PC-3 (cell line): Measurements from ENCODE around the gene PIGH.

Source experiments
- EZH2 ChIP-seq: fragments of 300-600 bp; sonication (generic); IDR thresholded peaks from one replicate; pipeline ENCODE4 v1.6.1; 2017; ENCODE audit warnings: antibody characterized with exemption, mild to moderate bottlenecking, low read length; ENCODE audit not compliant: unreplicated experiment
- EZH2phosphoT487 ChIP-seq: fragments of 300-600 bp; sonication (generic); IDR thresholded peaks from 2 replicates; pipeline ENCODE4 v1.6.1; 2018; ENCODE audit warnings: mild to moderate bottlenecking, antibody characterized with exemption, low read length, borderline replicate concordance
- TF ChIP-seq, protein P1 (sequence below): fragments of 300-600 bp; sonication (generic); conservative IDR thresholded peaks from 2 replicates; pipeline ENCODE4 v1.5.1; 2017; ENCODE audit warnings: antibody characterized with exemption, low read depth, mild to moderate bottlenecking, low read length

DNA sequence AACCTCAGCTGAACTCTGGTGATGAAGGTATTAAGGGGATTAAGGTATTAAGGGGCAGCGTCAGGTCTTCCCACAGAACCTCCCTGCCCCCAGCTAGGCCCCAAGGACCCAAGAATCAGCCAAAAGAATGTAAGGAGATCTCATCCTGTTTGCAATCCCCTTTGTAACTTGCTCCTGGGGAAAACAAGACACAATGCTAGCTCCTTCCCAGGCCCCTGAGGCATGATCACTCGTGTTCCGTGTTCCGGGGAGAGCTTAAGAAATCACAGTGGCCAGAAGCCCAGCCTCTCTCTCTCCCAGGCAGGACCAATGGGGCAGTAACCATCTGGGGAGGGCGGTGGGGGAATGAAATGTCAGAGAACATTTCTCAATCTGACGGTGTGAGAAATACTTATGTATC, 33.2 kb downstream of the PIGH start:
- TF ChIP-seq, protein P1, sequence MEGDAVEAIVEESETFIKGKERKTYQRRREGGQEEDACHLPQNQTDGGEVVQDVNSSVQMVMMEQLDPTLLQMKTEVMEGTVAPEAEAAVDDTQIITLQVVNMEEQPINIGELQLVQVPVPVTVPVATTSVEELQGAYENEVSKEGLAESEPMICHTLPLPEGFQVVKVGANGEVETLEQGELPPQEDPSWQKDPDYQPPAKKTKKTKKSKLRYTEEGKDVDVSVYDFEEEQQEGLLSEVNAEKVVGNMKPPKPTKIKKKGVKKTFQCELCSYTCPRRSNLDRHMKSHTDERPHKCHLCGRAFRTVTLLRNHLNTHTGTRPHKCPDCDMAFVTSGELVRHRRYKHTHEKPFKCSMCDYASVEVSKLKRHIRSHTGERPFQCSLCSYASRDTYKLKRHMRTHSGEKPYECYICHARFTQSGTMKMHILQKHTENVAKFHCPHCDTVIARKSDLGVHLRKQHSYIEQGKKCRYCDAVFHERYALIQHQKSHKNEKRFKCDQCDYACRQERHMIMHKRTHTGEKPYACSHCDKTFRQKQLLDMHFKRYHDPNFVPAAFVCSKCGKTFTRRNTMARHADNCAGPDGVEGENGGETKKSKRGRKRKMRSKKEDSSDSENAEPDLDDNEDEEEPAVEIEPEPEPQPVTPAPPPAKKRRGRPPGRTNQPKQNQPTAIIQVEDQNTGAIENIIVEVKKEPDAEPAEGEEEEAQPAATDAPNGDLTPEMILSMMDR, result no peak
- TF ChIP-seq EZH2 (no peak), EZH2phosphoT487 (no peak)
